ENCODE measurements around the gene RAD51B. TPM values are rescaled to one million over a fixed set of nuclear protein-coding genes. Genes with fewer than 3 reads are reported as not detected.
A peak's percentile ranks its signal among the peaks of the same experiment; 100 is the strongest.

The RAD51B gene
- total and polyA plus RNA-seq, 2 donors (not counting 1 experiment from before 2014, with no cell fraction given): 4.6 to 16.3 TPM

DNA sequence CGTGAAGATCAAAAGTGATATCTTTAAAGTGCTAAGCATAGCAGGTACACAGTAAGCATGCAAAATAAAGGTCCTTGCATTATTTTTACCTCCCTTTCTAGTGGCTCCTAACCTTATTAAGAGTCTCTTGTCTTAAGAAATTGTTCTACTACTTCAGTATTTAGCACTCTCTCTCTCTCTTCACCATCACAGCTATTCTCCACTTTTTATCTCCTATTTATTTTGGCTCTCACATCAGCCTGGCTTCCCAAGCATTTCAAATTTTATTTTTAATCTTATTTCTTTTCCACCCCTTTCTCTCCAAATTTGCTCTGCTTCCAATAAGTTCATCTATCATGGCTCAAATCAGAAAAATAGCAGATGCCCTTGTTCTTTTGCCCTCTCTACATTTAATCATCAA, 212.6 kb downstream of the RAD51B start:
- no peak for DNase-seq (ENCODE audit: low read depth in 2 of 2)
- Histone ChIP-seq H3K4me3 (replicated peaks in 1 of 4; ENCODE audit: control extremely low read depth in 1 of 4, insufficient read depth in 1 of 4, low read depth in 3 of 4, low read length in 4 of 4) (no peak overlapping the region), H3K9me3 (ENCODE audit: control insufficient read depth, insufficient read depth, low read depth, low read length) (no peaks in the 10 kb centered on the region), H3K9ac (ENCODE audit: insufficient read depth, low read length) (no peak overlapping the region), H3K4me2 (ENCODE audit: extremely low read depth, insufficient read depth, low read length) (no peak overlapping the region), H2AFZ (ENCODE audit: low read length) (no peak overlapping the region), H3K27me3 (ENCODE audit: control insufficient read depth, insufficient read depth, low read length) (no peaks in the 10 kb centered on the region), H3K27ac (ENCODE audit: insufficient read depth, low read length) (no peak overlapping the region), H3K36me3 (ENCODE audit: control insufficient read depth, insufficient read depth, low read length) (no peaks in the 10 kb centered on the region), H4K20me1 (ENCODE audit: control insufficient read depth, extremely low read depth, insufficient read depth, low read length) (no peaks in the 10 kb centered on the region), H3K79me2 (ENCODE audit: control insufficient read depth, insufficient read depth, low read length) (no peaks in the 10 kb centered on the region), H3K4me1 (ENCODE audit: control insufficient read depth, extremely low read depth, insufficient read depth, low read length) (no peaks in the 10 kb centered on the region)
- TF ChIP-seq, protein P1, sequence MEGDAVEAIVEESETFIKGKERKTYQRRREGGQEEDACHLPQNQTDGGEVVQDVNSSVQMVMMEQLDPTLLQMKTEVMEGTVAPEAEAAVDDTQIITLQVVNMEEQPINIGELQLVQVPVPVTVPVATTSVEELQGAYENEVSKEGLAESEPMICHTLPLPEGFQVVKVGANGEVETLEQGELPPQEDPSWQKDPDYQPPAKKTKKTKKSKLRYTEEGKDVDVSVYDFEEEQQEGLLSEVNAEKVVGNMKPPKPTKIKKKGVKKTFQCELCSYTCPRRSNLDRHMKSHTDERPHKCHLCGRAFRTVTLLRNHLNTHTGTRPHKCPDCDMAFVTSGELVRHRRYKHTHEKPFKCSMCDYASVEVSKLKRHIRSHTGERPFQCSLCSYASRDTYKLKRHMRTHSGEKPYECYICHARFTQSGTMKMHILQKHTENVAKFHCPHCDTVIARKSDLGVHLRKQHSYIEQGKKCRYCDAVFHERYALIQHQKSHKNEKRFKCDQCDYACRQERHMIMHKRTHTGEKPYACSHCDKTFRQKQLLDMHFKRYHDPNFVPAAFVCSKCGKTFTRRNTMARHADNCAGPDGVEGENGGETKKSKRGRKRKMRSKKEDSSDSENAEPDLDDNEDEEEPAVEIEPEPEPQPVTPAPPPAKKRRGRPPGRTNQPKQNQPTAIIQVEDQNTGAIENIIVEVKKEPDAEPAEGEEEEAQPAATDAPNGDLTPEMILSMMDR (conservative IDR thresholded peaks at IDR 0.05 in 1 of 2, IDR thresholded peaks at IDR 0.05 in 1 of 2; ENCODE audit: low read depth in 1 of 2, low read length in 2 of 2): no peak
- TF ChIP-seq EZH2 (IDR thresholded peaks at IDR 0.05; ENCODE audit: low read length, missing control alignments): no peak

DNA sequence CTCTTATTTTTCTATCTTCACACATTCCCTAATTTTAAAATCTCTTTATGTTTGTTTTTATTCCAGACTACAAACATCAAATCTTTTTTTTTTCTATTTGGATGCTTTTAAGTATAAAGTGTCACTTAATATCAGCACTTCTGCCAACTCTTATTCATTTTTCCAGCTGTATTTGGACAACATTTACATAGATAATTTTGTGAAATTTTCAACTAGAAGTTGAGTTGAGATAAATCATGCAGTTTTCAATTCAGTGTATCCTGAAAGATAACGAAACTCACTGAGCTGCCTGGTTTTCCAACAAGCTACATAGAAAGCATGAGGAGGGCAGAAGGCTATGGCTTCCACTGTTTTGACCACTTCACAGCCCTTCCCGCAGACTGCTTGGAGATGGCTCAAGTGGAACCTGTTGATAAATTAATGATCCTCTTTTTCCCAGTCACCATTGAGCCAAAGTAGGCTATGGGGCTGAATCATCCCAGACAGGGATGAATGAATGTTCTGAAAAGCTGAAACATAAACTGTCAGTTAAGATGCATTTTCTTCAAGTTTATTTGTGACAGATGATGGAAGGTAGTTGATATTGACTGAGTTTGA, 213.9 kb downstream of the RAD51B start:
- Histone ChIP-seq H3K9me3 (ENCODE audit: control insufficient read depth, insufficient read depth, low read depth, low read length) (no peaks in the 10 kb centered on the region), H2AFZ (ENCODE audit: low read length) (no peak overlapping the region), H3K36me3 (ENCODE audit: control insufficient read depth, insufficient read depth, low read length) (no peaks in the 10 kb centered on the region), H4K20me1 (ENCODE audit: control insufficient read depth, extremely low read depth, insufficient read depth, low read length) (no peaks in the 10 kb centered on the region), H3K27me3 (ENCODE audit: control insufficient read depth, insufficient read depth, low read length) (no peaks in the 10 kb centered on the region), H3K4me2 (ENCODE audit: extremely low read depth, insufficient read depth, low read length) (no peak overlapping the region), H3K4me1 (ENCODE audit: control insufficient read depth, extremely low read depth, insufficient read depth, low read length) (no peaks in the 10 kb centered on the region), H3K79me2 (ENCODE audit: control insufficient read depth, insufficient read depth, low read length) (no peaks in the 10 kb centered on the region), H3K9ac (ENCODE audit: insufficient read depth, low read length) (no peak overlapping the region), H3K4me3 (replicated peaks in 1 of 4; ENCODE audit: control extremely low read depth in 1 of 4, insufficient read depth in 1 of 4, low read depth in 3 of 4, low read length in 4 of 4) (no peak overlapping the region), H3K27ac (ENCODE audit: insufficient read depth, low read length) (no peak overlapping the region)
- peak in 1 of 2 donors; percentile 56 for DNase-seq (ENCODE audit: low read depth in 2 of 2)
- TF ChIP-seq, protein P1 (conservative IDR thresholded peaks at IDR 0.05 in 1 of 2, IDR thresholded peaks at IDR 0.05 in 1 of 2; ENCODE audit: low read depth in 1 of 2, low read length in 2 of 2): no peak
- TF ChIP-seq EZH2 (IDR thresholded peaks at IDR 0.05; ENCODE audit: low read length, missing control alignments): no peak

DNA sequence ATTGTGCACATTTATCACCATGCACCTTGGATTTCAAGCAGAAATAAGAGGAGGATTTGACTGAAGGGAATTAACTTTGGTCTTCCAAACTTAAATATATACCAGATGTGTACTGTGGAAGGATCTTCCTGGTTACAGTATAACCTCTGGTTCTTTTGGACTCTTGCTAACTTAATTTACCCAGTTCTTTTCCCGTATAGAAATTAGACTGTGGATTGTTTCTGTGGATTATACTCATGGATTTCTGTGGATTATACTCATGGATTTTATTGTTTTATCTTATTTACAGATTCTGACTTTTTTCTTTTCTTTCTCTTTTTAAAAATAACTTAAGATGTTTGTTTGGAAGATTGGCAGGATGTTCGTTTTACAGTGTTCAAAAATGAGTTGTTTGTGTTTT, 215.3 kb downstream of the RAD51B start:
- no peaks in the 10 kb centered on the region for H3K36me3 ChIP-seq (ENCODE audit: control insufficient read depth, insufficient read depth, low read length)
- no peak for TF ChIP-seq EZH2 (IDR thresholded peaks at IDR 0.05; ENCODE audit: low read length, missing control alignments)
- TF ChIP-seq, protein P1 (conservative IDR thresholded peaks at IDR 0.05 in 1 of 2, IDR thresholded peaks at IDR 0.05 in 1 of 2; ENCODE audit: low read depth in 1 of 2, low read length in 2 of 2): no peak
- no peaks in the 10 kb centered on the region for H4K20me1 ChIP-seq (ENCODE audit: control insufficient read depth, extremely low read depth, insufficient read depth, low read length)
- H3K4me2 ChIP-seq (ENCODE audit: extremely low read depth, insufficient read depth, low read length): no peak overlapping the region
- no peaks in the 10 kb centered on the region for H3K9me3 ChIP-seq (ENCODE audit: control insufficient read depth, insufficient read depth, low read depth, low read length)
- H3K79me2 ChIP-seq (ENCODE audit: control insufficient read depth, insufficient read depth, low read length): no peaks in the 10 kb centered on the region
- H3K4me1 ChIP-seq (ENCODE audit: control insufficient read depth, extremely low read depth, insufficient read depth, low read length): no peaks in the 10 kb centered on the region
- no peak overlapping the region for H3K27ac ChIP-seq (ENCODE audit: insufficient read depth, low read length)
- H3K4me3 ChIP-seq (replicated peaks in 1 of 4; ENCODE audit: control extremely low read depth in 1 of 4, insufficient read depth in 1 of 4, low read depth in 3 of 4, low read length in 4 of 4): no peak overlapping the region
- no peak overlapping the region for H3K9ac ChIP-seq (ENCODE audit: insufficient read depth, low read length)
- no peak overlapping the region for H2AFZ ChIP-seq (ENCODE audit: low read length)
- DNase-seq (ENCODE audit: low read depth in 2 of 2): no peak
- H3K27me3 ChIP-seq (ENCODE audit: control insufficient read depth, insufficient read depth, low read length): no peaks in the 10 kb centered on the region
